Fibroblast of lung (primary cell): ENCODE measurements around the gene NFAT5.

Experiments
- CTCF ChIP-seq, 2 donors: IDR thresholded peaks in 1 of 2; conservative IDR thresholded peaks in 1 of 2; 1 replicate in 1 of 2; 2 replicates in 1 of 2; pipeline ENCODE4 v1.5.1; 2011 to 2012; ENCODE audit warnings: low read length in 2 of 2, control low read depth in 1 of 2, inconsistent platforms in 1 of 2, low read depth in 1 of 2, mild to moderate bottlenecking in 1 of 2
- EZH2 ChIP-seq: IDR thresholded peaks from 2 replicates; pipeline ENCODE4 v1.5.1; 2012; ENCODE audit warnings: low read length, control low read depth, mild to moderate bottlenecking; ENCODE audit errors: missing control alignments

- TF ChIP-seq CTCF (conservative IDR thresholded peaks at IDR 0.05 in 1 of 2, IDR thresholded peaks at IDR 0.05 in 1 of 2; ENCODE audit: low read depth in 1 of 2, low read length in 2 of 2) (no peak), EZH2 (no peak)
Measured at GRCh38 chr16:69542974-69543373, 22.8 kb upstream of the NFAT5 start.
